Lower leg skin (tissue), 4 donors: Measurements from ENCODE around the gene HMCN2. TPM values are rescaled to one million over a fixed set of nuclear protein-coding genes. Genes with fewer than 3 reads are reported as not detected.

Experiments used
- DNase-seq, 2 donors: peaks; one replicate each; pipeline ENCODE4 v3.0.0-alpha.2; 2019; ENCODE audit warnings: low spot score in 2 of 2
- H3K4me3 ChIP-seq: fragments of 200-600 bp; sonication (generic); 2 replicates; pipeline ENCODE4 v1.5.1; 2017; ENCODE audit warnings: mild to moderate bottlenecking, low read depth; ENCODE audit not compliant: poor library complexity, severe bottlenecking
- CTCF ChIP-seq, 3 donors: fragments of 450-650 bp; IDR thresholded peaks; one replicate each; pipeline ENCODE4 v1.5.1; 2016; ENCODE audit warnings: antibody characterized with exemption in 3 of 3, mild to moderate bottlenecking in 3 of 3, moderate library complexity in 2 of 3
- POLR2A ChIP-seq, 2 donors: fragments of 450-650 bp; IDR thresholded peaks; one replicate each; pipeline ENCODE4 v1.6.1; 2016 to 2017; ENCODE audit warnings: antibody characterized with exemption in 2 of 2, mild to moderate bottlenecking in 1 of 2, moderate library complexity in 1 of 2
- WGBS, 2 donors: methylation state at CpG; one replicate each; pipeline ENCODE4 v1.1.5; 2018; 5-methylcytosine and 5-hydroxymethylcytosine counted together
- intact Hi-C: fragments of 100-400 bp; cut with DNase I; formaldehyde crosslinking; loops from one replicate; pipeline ENCODE4 v1.15.0; 2023; ENCODE audit warnings: low total_unique reads
- total RNA-seq, 4 donors: library from RNA; depleted of rRNA; stranded (reverse); fragments of >200 nt; gene quantifications; one replicate each; pipeline ENCODE4 v1.1.0, GENCODE V29; 2016

HMCN2 gene
- total RNA-seq, 4 donors from 2014 or later = 1.9 to 4.3 (median 3.0) TPM

GRCh38 chr9:130387905-130388304 lies 122.3 kb downstream of the HMCN2 start:
- H3K4me3 ChIP-seq = no peak overlapping the region
- DNase-seq = no peak
- no peak for TF ChIP-seq CTCF (IDR thresholded peaks at IDR 0.05)
- TF ChIP-seq POLR2A (IDR thresholded peaks at IDR 0.05) = no peak
- intact Hi-C loops = no loop called here
- 78 to 93% methylated on average over 4 of the region's 4 CpGs for WGBS, 2 donors

GRCh38 chr9:130390390-130390789 lies 124.8 kb downstream of the HMCN2 start:
- H3K4me3 ChIP-seq = no peak overlapping the region
- DNase-seq = no peak
- intact Hi-C loops = no loop called here
- no peak for TF ChIP-seq CTCF (IDR thresholded peaks at IDR 0.05)
- no peak for TF ChIP-seq POLR2A (IDR thresholded peaks at IDR 0.05)
- 53 to 54% methylated on average over 7 of the region's 7 CpGs for WGBS, 2 donors

- H3K4me3 ChIP-seq = no peak overlapping the region
- intact Hi-C loops = no loop called here
- WGBS, 2 donors = 92 to 100% methylated on average over 2 to 22 of the region's 27 CpGs
- TF ChIP-seq CTCF (IDR thresholded peaks at IDR 0.05) (no peak), POLR2A (IDR thresholded peaks at IDR 0.05) (no peak)
- no peak for DNase-seq
Measured at GRCh38 chr9:130390986-130391385, 125.4 kb downstream of the HMCN2 start.

GRCh38 chr9:130391866-130392265 lies 126.3 kb downstream of the HMCN2 start:
- DNase-seq = no peak
- intact Hi-C loops = no loop called here
- WGBS, 2 donors = 84% methylated on average over 13 of the region's 13 CpGs
- H3K4me3 ChIP-seq = no peak overlapping the region
- TF ChIP-seq POLR2A (IDR thresholded peaks at IDR 0.05) = no peak
- no peak for TF ChIP-seq CTCF (IDR thresholded peaks at IDR 0.05)

GRCh38 chr9:130393681-130394071 lies 128.1 kb downstream of the HMCN2 start:
- TF ChIP-seq CTCF (IDR thresholded peaks at IDR 0.05) (no peak), POLR2A (IDR thresholded peaks at IDR 0.05) (no peak)
- no peak for DNase-seq
- WGBS, 2 donors = 71 to 79% methylated on average over 16 of the region's 16 CpGs
- intact Hi-C loops = no loop called here
- no peak overlapping the region for H3K4me3 ChIP-seq

GRCh38 chr9:130394320-130394719 lies 128.8 kb downstream of the HMCN2 start:
- no peak for DNase-seq
- WGBS, 2 donors = 91 to 96% methylated on average over 9 to 11 of the region's 11 CpGs
- intact Hi-C loops = no loop called here
- H3K4me3 ChIP-seq = no peak overlapping the region
- TF ChIP-seq CTCF (IDR thresholded peaks at IDR 0.05) (no peak), POLR2A (IDR thresholded peaks at IDR 0.05) (no peak)
